GM23338 (cell line): ENCODE data around the gene MIEF2. TPM values are rescaled to one million over a fixed set of nuclear protein-coding genes. Genes with fewer than 3 reads are reported as not detected.

Source experiments
- ATAC-seq: fragments of 200-7000 bp; cut with Tn5 transposase; 3 replicates; pipeline ENCODE4 v1.9.1; 2020
- DNase-seq: peaks from one replicate; pipeline ENCODE4 v3.0.0-alpha.2; 2015; ENCODE audit warnings: low spot score
- H2AFZ ChIP-seq: fragments of 200-600 bp; sonication (generic); 2 replicates; pipeline ENCODE4 v1.8.0; 2016; ENCODE audit warnings: antibody characterized with exemption, mild to moderate bottlenecking, moderate library complexity
- H3F3A ChIP-seq: fragments of 200-600 bp; sonication (generic); replicated peaks from 2 replicates; pipeline ENCODE4 v1.8.0; 2017; ENCODE audit warnings: antibody characterized with exemption, mixed run types, low read depth
- H3K27ac ChIP-seq: fragments of 200-600 bp; sonication (generic); 2 replicates; pipeline ENCODE4 v1.6.1; 2016; ENCODE audit warnings: low read depth
- H3K27me3 ChIP-seq: fragments of 200-600 bp; sonication (generic); 2 replicates; pipeline ENCODE4 v1.8.0; 2016; ENCODE audit warnings: mild to moderate bottlenecking, mixed run types, moderate library complexity; ENCODE audit not compliant: insufficient read depth
- H3K36me3 ChIP-seq: fragments of 200-600 bp; sonication (generic); 2 replicates; pipeline ENCODE4 v1.8.0; 2016; ENCODE audit warnings: mild to moderate bottlenecking; ENCODE audit not compliant: insufficient read depth
- H3K4me1 ChIP-seq: fragments of 200-600 bp; sonication (generic); 2 replicates; pipeline ENCODE4 v1.8.0; 2016; ENCODE audit warnings: mild to moderate bottlenecking, moderate library complexity; ENCODE audit not compliant: insufficient read depth
- H3K4me2 ChIP-seq: fragments of 200-600 bp; sonication (generic); 2 replicates; pipeline ENCODE4 v1.7.1; 2017; ENCODE audit warnings: mixed run types
- H3K4me3 ChIP-seq: fragments of 200-600 bp; sonication (generic); 2 replicates; pipeline ENCODE4 v1.6.1; 2016; ENCODE audit warnings: mixed run types
- H3K79me2 ChIP-seq: fragments of 200-600 bp; sonication (generic); replicated peaks from 2 replicates; pipeline ENCODE4 v1.8.0; 2017; ENCODE audit warnings: mild to moderate bottlenecking; ENCODE audit not compliant: insufficient read depth
- H3K9me2 ChIP-seq: fragments of 200-600 bp; sonication (generic); 2 replicates; pipeline ENCODE4 v1.8.0; 2017; ENCODE audit not compliant: insufficient read depth
- H4K20me1 ChIP-seq: fragments of 200-600 bp; sonication (generic); replicated peaks from 2 replicates; pipeline ENCODE4 v1.8.0; 2017; ENCODE audit warnings: mild to moderate bottlenecking; ENCODE audit not compliant: insufficient read depth
- H3K27ac Mint-ChIP-seq: 2 replicates; pipeline ENCODE4 v1.8.0; 2020; ENCODE audit warnings: inconsistent platforms, mild to moderate bottlenecking, moderate library complexity, mixed read lengths
- H3K27me3 Mint-ChIP-seq: 3 replicates; pipeline ENCODE4 v1.8.0; 2022; ENCODE audit warnings: low read depth, mild to moderate bottlenecking, moderate library complexity, mixed read lengths, inconsistent platforms; ENCODE audit not compliant: insufficient read depth, poor library complexity
- H3K36me3 Mint-ChIP-seq: 3 replicates; pipeline ENCODE4 v1.8.0; 2021; ENCODE audit warnings: low read depth, mild to moderate bottlenecking, inconsistent platforms, moderate library complexity, mixed read lengths
- H3K4me1 Mint-ChIP-seq: 3 replicates; pipeline ENCODE4 v1.8.0; 2020; ENCODE audit warnings: mild to moderate bottlenecking, inconsistent platforms, mixed read lengths
- H3K4me3 Mint-ChIP-seq: 3 replicates; pipeline ENCODE4 v1.8.0; 2021; ENCODE audit warnings: moderate library complexity, mild to moderate bottlenecking, inconsistent platforms, mixed read lengths
- H3K9me3 Mint-ChIP-seq: 3 replicates; pipeline ENCODE4 v1.8.0; 2020; ENCODE audit warnings: moderate library complexity, mild to moderate bottlenecking, inconsistent platforms, mixed read lengths
- EZH2 ChIP-seq: fragments of 200-600 bp; sonication (generic); IDR thresholded peaks from one replicate; pipeline ENCODE4 v1.8.0; 2017; ENCODE audit warnings: antibody characterized with exemption, mild to moderate bottlenecking, low read depth; ENCODE audit not compliant: unreplicated experiment
- EZH2phosphoT487 ChIP-seq: fragments of 200-600 bp; sonication (generic); IDR thresholded peaks from one replicate; pipeline ENCODE4 v1.8.1; 2018; ENCODE audit warnings: antibody characterized with exemption; ENCODE audit not compliant: unreplicated experiment
- POLR2AphosphoS5 ChIP-seq: IDR thresholded peaks from 2 replicates; pipeline ENCODE4 v1.6.1; 2016; ENCODE audit warnings: antibody characterized with exemption, low read depth
- STAT1 ChIP-seq: IDR thresholded peaks from one replicate; pipeline ENCODE4 v1.6.1; 2016; ENCODE audit warnings: antibody characterized with exemption; ENCODE audit not compliant: unreplicated experiment
- ZNF331 ChIP-seq: fragments of 250-450 bp; sonication (Bioruptor Pico); IDR thresholded peaks from 2 replicates; pipeline ENCODE4 v1.5.0; 2020; ENCODE audit warnings: low read depth, mild to moderate bottlenecking, moderate library complexity
- ZNF462 ChIP-seq: fragments of 250-450 bp; sonication (Bioruptor Pico); IDR thresholded peaks from 2 replicates; pipeline ENCODE4 v1.5.0; 2020; ENCODE audit warnings: mild to moderate bottlenecking, moderate library complexity
- polyA plus RNA-seq: library from polyadenylated mRNA; unstranded; fragments of >200 nt; fragmentation: Nextera tagmentation; extraction: Ambion mirVana; gene quantifications from 2 replicates; pipeline ENCODE4 v1.2.1, GENCODE V29; 2016
- total RNA-seq: library from RNA; depleted of rRNA; stranded (reverse); fragments of >200 nt; shearing (Covaris generic); gene quantifications from 2 replicates; pipeline ENCODE4 v1.2.3, GENCODE V29; 2014
- TF ChIP-seq, protein P1 (sequence below): IDR thresholded peaks from 2 replicates; pipeline ENCODE4 v1.6.1; 2016; ENCODE audit warnings: antibody characterized with exemption
- TF ChIP-seq, protein P2 (sequence below): IDR thresholded peaks from one replicate; pipeline ENCODE4 v1.6.1; 2018; ENCODE audit warnings: antibody characterized with exemption; ENCODE audit not compliant: unreplicated experiment

MIEF2 gene
- total and polyA plus RNA-seq, 2 experiments from 2014 or later, result 8.2 to 26.5 TPM

DNA sequence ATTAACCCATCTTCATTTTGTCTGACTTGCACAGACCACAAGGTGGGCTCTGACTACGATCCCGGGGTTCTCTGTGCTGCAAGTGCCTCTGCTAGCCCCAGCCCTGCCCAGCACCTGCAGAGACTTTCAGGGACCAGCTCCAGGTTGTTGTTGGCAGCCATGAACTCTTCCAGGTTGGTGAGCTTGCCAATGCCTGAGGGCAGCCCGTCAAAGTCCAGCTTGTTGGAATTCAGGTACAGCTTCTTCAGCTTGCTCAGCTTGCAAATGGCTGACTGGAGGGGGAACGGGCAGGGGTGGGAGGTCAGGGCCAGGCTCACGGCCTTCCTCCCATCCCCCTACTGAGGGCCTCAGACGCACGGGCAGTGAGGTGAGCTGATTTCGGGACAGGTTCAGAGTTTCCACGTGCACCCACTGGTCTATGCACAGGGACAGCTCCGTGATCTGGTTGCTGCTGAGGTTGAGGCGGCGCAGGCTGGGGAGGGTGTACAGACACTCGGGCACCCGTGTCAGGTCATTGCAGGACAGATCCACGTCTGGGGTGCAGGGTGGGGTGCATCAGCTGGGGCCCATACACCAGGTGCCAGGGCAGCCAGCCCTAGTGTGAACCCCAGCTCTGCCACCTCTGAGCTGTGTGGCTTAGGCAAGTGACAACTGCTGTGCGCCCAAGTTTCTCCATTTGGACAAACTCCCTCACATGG lies 7.1 kb upstream of the MIEF2 start:
- peaks cover 13% of the 10 kb centered on the region for H3K27me3 Mint-ChIP-seq
- H3K36me3 Mint-ChIP-seq, result peaks cover 71% of the 10 kb centered on the region

DNA sequence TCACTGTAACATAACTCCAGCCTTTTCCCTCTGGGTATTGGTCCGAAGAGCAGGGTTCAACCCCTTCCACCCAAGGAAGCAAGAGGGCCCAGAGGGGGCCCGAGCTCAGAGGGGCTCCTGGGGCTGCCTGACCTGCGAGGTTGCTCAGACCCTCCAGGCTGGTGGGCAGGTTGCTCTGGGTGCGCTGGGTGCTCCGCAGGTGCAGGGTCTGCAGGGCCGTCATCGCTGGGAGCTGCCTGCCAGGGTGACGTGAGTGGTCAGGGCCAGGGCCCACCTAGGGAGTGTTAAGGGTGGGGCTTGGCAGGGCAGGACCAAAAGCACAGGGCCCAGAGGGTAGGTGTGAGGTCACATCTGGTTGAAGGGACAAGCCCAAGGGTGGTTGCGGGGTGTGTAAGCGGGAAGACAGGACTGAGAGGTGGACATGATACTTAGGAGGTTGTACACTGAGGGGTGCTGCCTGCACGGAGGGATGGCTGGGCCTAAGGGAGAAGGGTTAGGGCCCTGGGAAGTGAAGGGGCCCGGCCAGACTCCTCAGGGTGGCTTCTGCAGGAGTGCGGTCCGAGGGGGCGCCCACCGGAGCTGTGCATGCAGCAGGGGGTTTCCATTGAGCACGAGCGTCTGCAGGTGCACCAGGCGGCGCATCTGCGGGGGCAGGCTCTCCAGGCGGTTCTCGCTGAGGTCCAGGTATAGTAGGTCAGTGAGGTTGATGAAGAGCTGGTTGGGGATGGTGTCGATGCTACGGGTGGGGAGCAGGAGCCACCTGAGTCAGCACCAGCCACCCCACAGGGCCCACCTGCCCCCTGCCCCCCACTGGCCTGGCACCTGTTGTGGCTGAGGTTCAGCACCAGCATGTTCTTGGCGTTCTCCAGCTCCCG lies 6.3 kb upstream of the MIEF2 start:
- H3K36me3 Mint-ChIP-seq, result peaks cover 64% of the 10 kb centered on the region
- H3K79me2 ChIP-seq, result peaks cover 27% of the 10 kb centered on the region

More for the DNA sequence above, 7.1 kb upstream of the MIEF2 start:
- no peak overlapping the region for H3K27ac Mint-ChIP-seq
- Histone ChIP-seq H3K36me3 (peaks cover 19% of the 10 kb centered on the region), H3K27ac (no peak overlapping the region), H3K4me3 (no peak overlapping the region), H3K4me2 (no peak overlapping the region), H3K79me2 (peaks cover 27% of the 10 kb centered on the region), H2AFZ (no peak overlapping the region), H3K27me3 (no peaks in the 10 kb centered on the region), H3K9me2 (no peaks in the 10 kb centered on the region), H3F3A (peaks cover 11% of the 10 kb centered on the region; the same call in 1 of the 2 replicates), H3K4me1 (peaks cover 9% of the 10 kb centered on the region), H4K20me1 (peaks cover 4% of the 10 kb centered on the region)
- DNase-seq, result no peak
- TF ChIP-seq POLR2AphosphoS5 (no peak), EZH2 (no peak)
- no peaks in the 10 kb centered on the region for H3K9me3 Mint-ChIP-seq
- no peak for ATAC-seq
- no peak overlapping the region for H3K4me3 Mint-ChIP-seq
- peaks cover 14% of the 10 kb centered on the region for H3K4me1 Mint-ChIP-seq

More for the DNA sequence above, 6.3 kb upstream of the MIEF2 start:
- H3K27me3 Mint-ChIP-seq, result peaks cover 11% of the 10 kb centered on the region
- H3K9me3 Mint-ChIP-seq, result no peaks in the 10 kb centered on the region
- no peak overlapping the region for H3K4me3 ChIP-seq
- ATAC-seq (no peak), DNase-seq (no peak)
- H3K36me3 ChIP-seq, result peaks cover 18% of the 10 kb centered on the region
- no peak for TF ChIP-seq ZNF331 (CRISPR knock-in tag)
- TF ChIP-seq, protein P1, sequence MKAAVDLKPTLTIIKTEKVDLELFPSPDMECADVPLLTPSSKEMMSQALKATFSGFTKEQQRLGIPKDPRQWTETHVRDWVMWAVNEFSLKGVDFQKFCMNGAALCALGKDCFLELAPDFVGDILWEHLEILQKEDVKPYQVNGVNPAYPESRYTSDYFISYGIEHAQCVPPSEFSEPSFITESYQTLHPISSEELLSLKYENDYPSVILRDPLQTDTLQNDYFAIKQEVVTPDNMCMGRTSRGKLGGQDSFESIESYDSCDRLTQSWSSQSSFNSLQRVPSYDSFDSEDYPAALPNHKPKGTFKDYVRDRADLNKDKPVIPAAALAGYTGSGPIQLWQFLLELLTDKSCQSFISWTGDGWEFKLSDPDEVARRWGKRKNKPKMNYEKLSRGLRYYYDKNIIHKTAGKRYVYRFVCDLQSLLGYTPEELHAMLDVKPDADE, result no peak
- no peak for TF ChIP-seq EZH2phosphoT487
- TF ChIP-seq, protein P2, sequence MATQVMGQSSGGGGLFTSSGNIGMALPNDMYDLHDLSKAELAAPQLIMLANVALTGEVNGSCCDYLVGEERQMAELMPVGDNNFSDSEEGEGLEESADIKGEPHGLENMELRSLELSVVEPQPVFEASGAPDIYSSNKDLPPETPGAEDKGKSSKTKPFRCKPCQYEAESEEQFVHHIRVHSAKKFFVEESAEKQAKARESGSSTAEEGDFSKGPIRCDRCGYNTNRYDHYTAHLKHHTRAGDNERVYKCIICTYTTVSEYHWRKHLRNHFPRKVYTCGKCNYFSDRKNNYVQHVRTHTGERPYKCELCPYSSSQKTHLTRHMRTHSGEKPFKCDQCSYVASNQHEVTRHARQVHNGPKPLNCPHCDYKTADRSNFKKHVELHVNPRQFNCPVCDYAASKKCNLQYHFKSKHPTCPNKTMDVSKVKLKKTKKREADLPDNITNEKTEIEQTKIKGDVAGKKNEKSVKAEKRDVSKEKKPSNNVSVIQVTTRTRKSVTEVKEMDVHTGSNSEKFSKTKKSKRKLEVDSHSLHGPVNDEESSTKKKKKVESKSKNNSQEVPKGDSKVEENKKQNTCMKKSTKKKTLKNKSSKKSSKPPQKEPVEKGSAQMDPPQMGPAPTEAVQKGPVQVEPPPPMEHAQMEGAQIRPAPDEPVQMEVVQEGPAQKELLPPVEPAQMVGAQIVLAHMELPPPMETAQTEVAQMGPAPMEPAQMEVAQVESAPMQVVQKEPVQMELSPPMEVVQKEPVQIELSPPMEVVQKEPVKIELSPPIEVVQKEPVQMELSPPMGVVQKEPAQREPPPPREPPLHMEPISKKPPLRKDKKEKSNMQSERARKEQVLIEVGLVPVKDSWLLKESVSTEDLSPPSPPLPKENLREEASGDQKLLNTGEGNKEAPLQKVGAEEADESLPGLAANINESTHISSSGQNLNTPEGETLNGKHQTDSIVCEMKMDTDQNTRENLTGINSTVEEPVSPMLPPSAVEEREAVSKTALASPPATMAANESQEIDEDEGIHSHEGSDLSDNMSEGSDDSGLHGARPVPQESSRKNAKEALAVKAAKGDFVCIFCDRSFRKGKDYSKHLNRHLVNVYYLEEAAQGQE, result no peak
- no peak for TF ChIP-seq POLR2AphosphoS5
- no peak for TF ChIP-seq STAT1
- TF ChIP-seq ZNF462, result no peak
- peaks cover 16% of the 10 kb centered on the region for H3K4me1 Mint-ChIP-seq
- peaks cover 4% of the 10 kb centered on the region for H4K20me1 ChIP-seq
- no peak overlapping the region for H3K4me3 Mint-ChIP-seq
- no peaks in the 10 kb centered on the region for H3K9me2 ChIP-seq
- 0 out of 2 replicates have a peak, but pooled peaks cover 6% of the 10 kb centered on the region for H3F3A ChIP-seq
- no peaks in the 10 kb centered on the region for H3K27me3 ChIP-seq
- H3K27ac ChIP-seq, result no peak overlapping the region
- no peak overlapping the region for H2AFZ ChIP-seq
- H3K4me2 ChIP-seq, result no peak overlapping the region
- H3K4me1 ChIP-seq, result peaks cover 9% of the 10 kb centered on the region
- no peak overlapping the region for H3K27ac Mint-ChIP-seq
